Measurements from ENCODE around the gene SLC6A6. TPM values are rescaled to one million over a fixed set of nuclear protein-coding genes. Genes with fewer than 3 reads are reported as not detected.

SLC6A6 gene
- total and polyA plus RNA-seq, 8 donors = 2.1 to 11.6 (median 3.4) TPM

- Histone ChIP-seq H3K4me3 (no peak overlapping the region), H3K9me3 (no peaks in the 10 kb centered on the region), H3K27ac (peak overlapping the region in 3 of 4 donors; percentile 4 to 46 (median 19)), H3K27me3 (no peaks in the 10 kb centered on the region), H3K4me1 (peaks cover 0 to 23% (median 0%) of the 10 kb centered on the region in 3 donors), H3K36me3 (no peaks in the 10 kb centered on the region)
- WGBS, 2 donors = 27 to 29% methylated on average over 9 of the region's 9 CpGs
- peak; percentile 72 to 89 (median 87) for ATAC-seq
- no peak for FAIRE-seq
- DNase-seq = peak; percentile 69 to 86 (median 74)
- intact Hi-C loops (cut with DNase I) = loop anchor here in 1 of 3 donors (5.0 to 10.0 kb wide), 3 partner anchors 198 to 566 kb away; no protein-coding TSS in a partner anchor
- no peak for TF ChIP-seq CTCF (IDR thresholded peaks at IDR 0.05)
Measured at GRCh38 chr3:14460342-14461005, 58.1 kb downstream of the SLC6A6 start.

GRCh38 chr3:14461006-14461747 lies 58.8 kb downstream of the SLC6A6 start:
- FAIRE-seq = no peak
- Histone ChIP-seq H3K27me3 (no peaks in the 10 kb centered on the region), H3K9me3 (no peaks in the 10 kb centered on the region), H3K36me3 (no peaks in the 10 kb centered on the region), H3K4me1 (peaks cover 0 to 23% (median 0%) of the 10 kb centered on the region in 3 donors), H3K4me3 (no peak overlapping the region), H3K27ac (peak overlapping the region in 2 of 4 donors; percentile 19 to 46)
- no peak for DNase-seq
- ATAC-seq = peak; percentile 22 to 60 (median 42)
- intact Hi-C loops (cut with DNase I) = loop anchor here in 1 of 3 donors (5.0 to 10.0 kb wide), 3 partner anchors 199 to 566 kb away; no protein-coding TSS in a partner anchor
- WGBS, 2 donors = 63 to 72% methylated on average over 13 of the region's 13 CpGs
- TF ChIP-seq CTCF (IDR thresholded peaks at IDR 0.05) = no peak

- 70 to 72% methylated on average over 8 of the region's 8 CpGs for WGBS, 2 donors
- Histone ChIP-seq H3K4me1 (peaks cover 0 to 23% (median 0%) of the 10 kb centered on the region in 3 donors), H3K9me3 (no peaks in the 10 kb centered on the region), H3K27ac (no peak overlapping the region), H3K36me3 (no peaks in the 10 kb centered on the region), H3K4me3 (no peak overlapping the region), H3K27me3 (no peaks in the 10 kb centered on the region)
- TF ChIP-seq CTCF (IDR thresholded peaks at IDR 0.05) = no peak
- ATAC-seq = peak in 3 of 4 donors; percentile 39 to 60 (median 55)
- no peak for FAIRE-seq
- peak in 1 of 6 donors; percentile 45 for DNase-seq
- intact Hi-C loops (cut with DNase I) = loop anchor here in 1 of 3 donors (5.0 to 10.0 kb wide), 3 partner anchors 200 to 567 kb away; no protein-coding TSS in a partner anchor
Measured at GRCh38 chr3:14461748-14462324, 59.4 kb downstream of the SLC6A6 start.

- Histone ChIP-seq H3K27me3 (no peaks in the 10 kb centered on the region), H3K4me3 (no peak overlapping the region), H3K36me3 (no peaks in the 10 kb centered on the region), H3K27ac (no peak overlapping the region), H3K9me3 (no peaks in the 10 kb centered on the region), H3K4me1 (peaks cover 0 to 22% (median 0%) of the 10 kb centered on the region in 3 donors)
- 87 to 91% methylated on average over 9 of the region's 9 CpGs for WGBS, 2 donors
- no peak for TF ChIP-seq CTCF (IDR thresholded peaks at IDR 0.05)
- intact Hi-C loops (cut with DNase I) = loop anchor here in 1 of 3 donors (5.0 to 10.0 kb wide), 3 partner anchors 200 to 568 kb away; no protein-coding TSS in a partner anchor
- ATAC-seq (no peak), DNase-seq (no peak), FAIRE-seq (no peak)
Measured at GRCh38 chr3:14462738-14463137, 60.3 kb downstream of the SLC6A6 start.

Data from pancreas (tissue), 10 donors.